Body of pancreas (tissue), 4 donors: ENCODE data around the gene RAD9B. TPM values are rescaled to one million over a fixed set of nuclear protein-coding genes. Genes with fewer than 3 reads are reported as not detected.

Source experiments
- ATAC-seq: fragments of 150-250 bp; one replicate; pipeline ENCODE4 v1.9.1; 2016
- DNase-seq, 4 donors: peaks; one replicate each; pipeline ENCODE4 v3.0.0-alpha.2; 2019
- H3K27ac ChIP-seq, 4 donors: fragments of 200-600 bp; sonication (generic); 1 replicate in 3 of 4; 2 replicates in 1 of 4; pipeline versions ENCODE4 v1.5.1 to v1.6.1; 2016 to 2019; ENCODE audit warnings: mild to moderate bottlenecking in 1 of 4, mixed read lengths in 1 of 4, moderate library complexity in 1 of 4
- H3K27me3 ChIP-seq, 2 donors: fragments of 200-600 bp; sonication (generic); one replicate each; pipeline ENCODE4 v1.6.0; 2016; ENCODE audit warnings: mild to moderate bottlenecking in 1 of 2
- H3K36me3 ChIP-seq, 2 donors: fragments of 200-600 bp; sonication (generic); replicated peaks in 1 of 2; 2 replicates each; pipeline ENCODE4 v1.5.1; 2016; ENCODE audit warnings: low read depth in 2 of 2; ENCODE audit not compliant: insufficient read depth in 1 of 2
- H3K4me1 ChIP-seq: fragments of 200-600 bp; sonication (generic); one replicate; pipeline ENCODE4 v1.6.0; 2016
- H3K4me3 ChIP-seq, 2 donors: fragments of 200-600 bp; sonication (generic); 1 replicate in 1 of 2; 2 replicates in 1 of 2; pipeline ENCODE4 v1.5.1; 2016 to 2019
- H3K9me3 ChIP-seq, 3 donors: fragments of 200-600 bp; sonication (generic); 1 replicate in 2 of 3; 2 replicates in 1 of 3; pipeline ENCODE4 v1.5.1; 2016
- CTCF ChIP-seq, 7 experiments: fragments of 450-650 bp in 4 of 7; fragments of 200-600 bp in 3 of 7; sonication (generic) in 3 of 7; IDR thresholded peaks; one replicate each; pipeline ENCODE4 v1.5.1; 2016 to 2019; ENCODE audit warnings: antibody characterized with exemption in 7 of 7
- POLR2A ChIP-seq, 3 donors: fragments of 450-650 bp; IDR thresholded peaks; one replicate each; pipeline ENCODE4 v1.6.1; 2016; ENCODE audit warnings: antibody characterized with exemption in 3 of 3, mild to moderate bottlenecking in 2 of 3
- WGBS, 2 donors: methylation state at CpG; one replicate each; pipeline ENCODE4 v1.1.5; 2017; 5-methylcytosine and 5-hydroxymethylcytosine counted together
- intact Hi-C: fragments of 100-400 bp; cut with DNase I; formaldehyde crosslinking; loops from one replicate; pipeline ENCODE4 v1.15.1; 2023
- total RNA-seq, 2 donors: library from RNA; depleted of rRNA; stranded (reverse); fragments of >200 nt; gene quantifications; one replicate each; pipeline ENCODE4 v1.1.0, GENCODE V29; 2016

Gene RAD9B
- total RNA-seq, 2 donors from 2014 or later, result 2.3 TPM; not detected in 1

- DNase-seq, result no peak
- 46 to 54% methylated on average over 5 of the region's 5 CpGs for WGBS, 2 donors
- H3K4me3 ChIP-seq, result no peak overlapping the region
- H3K36me3 ChIP-seq, result peaks cover 0 to 6% of the 10 kb centered on the region in 2 donors
- intact Hi-C loops, result no loop called here
- no peak for TF ChIP-seq POLR2A (IDR thresholded peaks at IDR 0.05)
- TF ChIP-seq CTCF (IDR thresholded peaks at IDR 0.05), result no peak
- no peaks in the 10 kb centered on the region for H3K27me3 ChIP-seq
- H3K27ac ChIP-seq, result no peak overlapping the region
- ATAC-seq, result no peak
- no peaks in the 10 kb centered on the region for H3K9me3 ChIP-seq
- H3K4me1 ChIP-seq, result peaks cover 25% of the 10 kb centered on the region
These were observed 35.3 kb upstream of the RAD9B start for GRCh38 chr12:110466791-110467190.

- WGBS, 2 donors, result 1% methylated on average over 15 of the region's 15 CpGs
- H3K4me1 ChIP-seq, result peaks cover 25% of the 10 kb centered on the region
- H3K4me3 ChIP-seq, result peak overlapping the region; percentile 33 to 56
- ATAC-seq (no peak), DNase-seq (no peak)
- H3K9me3 ChIP-seq, result no peaks in the 10 kb centered on the region
- TF ChIP-seq POLR2A (IDR thresholded peaks at IDR 0.05), result peak; percentile 78 to 96 (median 96)
- TF ChIP-seq CTCF (IDR thresholded peaks at IDR 0.05), result no peak
- no peaks in the 10 kb centered on the region for H3K27me3 ChIP-seq
- peak overlapping the region; percentile 40 to 91 (median 75) for H3K27ac ChIP-seq
- H3K36me3 ChIP-seq, result peaks cover 0 to 6% of the 10 kb centered on the region in 2 donors
- intact Hi-C loops, result no loop called here
These were observed 34.3 kb upstream of the RAD9B start for GRCh38 chr12:110467847-110468213.

- no peaks in the 10 kb centered on the region for H3K9me3 ChIP-seq
- peaks cover 0 to 6% of the 10 kb centered on the region in 2 donors for H3K36me3 ChIP-seq
- peak within 1 kb of the TSS; percentile 33 to 56 for H3K4me3 ChIP-seq
- WGBS, 2 donors, result 0 to 1% methylated on average over 50 to 78 of the region's 78 CpGs
- TF ChIP-seq CTCF (IDR thresholded peaks at IDR 0.05), result no peak
- TF ChIP-seq POLR2A (IDR thresholded peaks at IDR 0.05), result peak in 1 of 3 donors; percentile 19
- intact Hi-C loops, result no loop called here
- ATAC-seq (peak; percentile 98), DNase-seq (peak; percentile 96 to 98 (median 97))
- H3K4me1 ChIP-seq, result peaks cover 25% of the 10 kb centered on the region
- H3K27me3 ChIP-seq, result no peaks in the 10 kb centered on the region
- peak within 1 kb of the TSS; percentile 71 to 91 (median 80) for H3K27ac ChIP-seq
These were observed 33.7 kb upstream of the RAD9B start, which contains the start of the genes FAM216A and GPN3 for GRCh38 chr12:110468214-110469048. Gene FAM216A (plus strand): TSS chr12:110468845. CDS start chr12:110468876, 31 bp downstream. Gene GPN3 (minus strand): TSS chr12:110468257. CDS start chr12:110468203, 54 bp downstream.

GRCh38 chr12:110475426-110475825 lies 26.7 kb upstream of the RAD9B start:
- no peak for TF ChIP-seq POLR2A (IDR thresholded peaks at IDR 0.05)
- no peak for TF ChIP-seq CTCF (IDR thresholded peaks at IDR 0.05)
- Histone ChIP-seq H3K4me3 (no peak overlapping the region), H3K4me1 (no peaks in the 10 kb centered on the region), H3K27me3 (no peaks in the 10 kb centered on the region), H3K36me3 (no peaks in the 10 kb centered on the region), H3K9me3 (no peaks in the 10 kb centered on the region), H3K27ac (no peak overlapping the region)
- no peak for ATAC-seq
- intact Hi-C loops, result no loop called here
- 91 to 97% methylated on average over 7 of the region's 7 CpGs for WGBS, 2 donors
- DNase-seq, result no peak
